Activated CD4-positive, CD25-positive, alpha-beta regulatory T cell treated with anti-CD3 and anti-CD28 coated beads, Interleukin-2, amount 50 U/mL, for 16 hours (primary cell): Measurements from ENCODE around the gene SSMEM1.
"Not testable (repeated sequence)": the region's sequence is repeated elsewhere in the genome, so short reads cannot be mapped to it uniquely, and the experiment has no call there.

Experiments used
- DNase-seq: peaks from one replicate; pipeline ENCODE4 v3.0.0-alpha.2; 2020; ENCODE audit warnings: low read depth, low spot score

SSMEM1 gene

GRCh38 chr7:130246491-130246890 lies 38.8 kb downstream of the SSMEM1 start:
- not testable (repeated sequence) for DNase-seq

DNA sequence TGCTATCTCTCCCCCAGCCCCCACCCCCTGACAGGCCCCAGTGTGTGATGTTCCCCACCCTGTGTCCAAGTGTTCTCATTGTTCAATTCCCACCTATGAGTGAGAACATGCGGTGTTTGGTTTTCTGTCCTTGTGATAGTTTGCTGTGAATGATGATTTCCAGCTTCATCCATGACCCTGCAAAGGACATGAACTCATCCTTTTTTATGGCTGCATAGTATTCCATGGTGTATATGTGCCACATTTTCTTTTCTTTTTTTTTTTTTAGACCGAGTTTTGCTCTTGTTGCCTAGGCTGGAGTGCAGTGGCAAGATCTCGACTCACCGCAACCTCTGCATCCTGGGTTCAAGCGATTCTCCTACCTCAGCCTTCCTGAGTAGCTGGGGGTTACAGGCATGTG lies 41.2 kb downstream of the SSMEM1 start:
- DNase-seq = not testable (repeated sequence)

DNA sequence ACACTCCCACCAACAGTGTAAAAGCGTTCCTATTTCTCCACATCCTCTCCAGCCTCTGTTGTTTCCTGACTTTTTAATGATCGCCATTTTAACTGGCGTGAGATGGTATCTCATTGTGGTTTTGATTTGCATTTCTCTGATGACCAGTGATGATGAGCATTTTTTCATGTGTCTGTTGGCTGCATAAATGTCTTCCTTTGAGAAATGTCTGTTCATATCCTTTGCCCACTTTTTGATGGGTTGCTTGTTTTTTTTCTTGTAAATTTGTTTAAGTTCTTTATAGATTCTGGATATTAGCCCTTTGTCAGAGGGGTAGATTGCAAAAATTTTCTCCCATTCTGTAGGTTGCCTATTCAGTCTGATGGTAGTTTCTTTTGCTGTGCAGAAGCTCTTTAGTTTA lies 42.0 kb downstream of the SSMEM1 start:
- DNase-seq = not testable (repeated sequence)

- DNase-seq = no peak
Observed at GRCh38 chr7:130254555-130254954, 46.9 kb downstream of the SSMEM1 start.

DNA sequence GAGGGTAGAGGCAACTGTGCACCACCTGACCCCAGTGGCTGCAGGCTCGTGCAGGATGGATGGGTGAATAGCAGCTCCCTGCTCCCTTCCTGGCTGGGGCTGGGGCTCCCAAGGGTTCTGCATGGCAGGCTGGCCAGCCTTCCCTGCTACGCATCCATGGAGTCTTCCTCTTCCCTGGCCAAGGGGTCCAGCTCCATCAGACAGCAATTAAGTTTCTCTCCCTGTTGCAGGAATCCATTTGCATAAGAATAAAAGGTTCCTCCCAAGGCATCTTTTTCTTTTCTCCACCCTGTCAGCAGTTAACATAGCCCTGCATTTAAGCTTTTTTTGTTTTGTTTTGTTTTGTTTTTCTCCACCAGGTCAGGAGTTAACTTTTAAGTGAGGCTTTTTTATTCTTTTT lies 49.0 kb downstream of the SSMEM1 start:
- no peak for DNase-seq

- DNase-seq = no peak
Observed at GRCh38 chr7:130258494-130259078, 50.9 kb downstream of the SSMEM1 start.

GRCh38 chr7:130262448-130262847 lies 54.8 kb downstream of the SSMEM1 start:
- no peak for DNase-seq

DNA sequence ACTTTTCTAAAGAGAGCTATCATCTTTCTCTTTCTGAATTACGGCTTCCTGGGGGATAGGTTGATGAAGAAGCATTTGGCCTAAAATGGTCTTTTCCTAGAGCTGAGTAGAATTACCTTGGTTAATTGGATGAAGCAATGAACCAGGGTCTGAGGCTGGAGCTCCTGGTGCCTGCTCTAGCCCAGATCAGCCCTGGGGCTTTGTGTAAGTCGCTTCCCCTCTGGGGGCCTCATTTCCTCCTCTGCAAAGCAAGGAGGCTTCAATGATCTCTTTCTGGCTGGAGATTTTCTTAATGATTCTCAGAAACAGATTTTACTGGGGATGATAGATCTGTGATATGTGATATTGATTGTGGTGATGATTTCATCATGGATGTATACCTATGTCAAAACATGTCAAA lies 55.5 kb downstream of the SSMEM1 start:
- no peak for DNase-seq
